Endothelial cell of umbilical vein (primary cell): ENCODE measurements around the gene RBMS1.

Source experiments
- CTCF ChIP-seq, 2 donors: IDR thresholded peaks; 1 replicate in 1 of 2; 2 replicates in 1 of 2; pipeline ENCODE4 v1.5.1; 2011; ENCODE audit warnings: low read length in 2 of 2, mild to moderate bottlenecking in 2 of 2, moderate library complexity in 2 of 2, control low read depth in 1 of 2, inconsistent platforms in 1 of 2, low read depth in 1 of 2; ENCODE audit not compliant: insufficient read depth in 1 of 2; ENCODE audit errors: extremely low read depth in 1 of 2
- EZH2 ChIP-seq: IDR thresholded peaks from 2 replicates; pipeline ENCODE4 v1.6.1; 2012; ENCODE audit warnings: borderline replicate concordance, low read depth, mild to moderate bottlenecking, moderate library complexity, low read length, inconsistent platforms; ENCODE audit not compliant: severe bottlenecking
- FOS ChIP-seq: IDR thresholded peaks from 2 replicates; pipeline ENCODE4 v1.6.1; 2011; ENCODE audit warnings: mild to moderate bottlenecking, low read length, moderate library complexity, borderline replicate concordance; ENCODE audit not compliant: insufficient read depth
- JUN ChIP-seq: IDR thresholded peaks from 2 replicates; pipeline ENCODE4 v1.6.1; 2011; ENCODE audit warnings: borderline replicate concordance, low read depth; ENCODE audit not compliant: insufficient read length, insufficient read depth
- MAX ChIP-seq: IDR thresholded peaks from 2 replicates; pipeline ENCODE4 v1.6.1; 2011; ENCODE audit not compliant: insufficient read depth, insufficient read length
- MYC ChIP-seq: IDR thresholded peaks from one replicate; pipeline ENCODE4 v1.6.1; 2011; ENCODE audit warnings: mild to moderate bottlenecking, low read depth, low read length
- POLR2A ChIP-seq: IDR thresholded peaks from 2 replicates; pipeline ENCODE4 v1.6.1; 2012; ENCODE audit warnings: low read depth, mild to moderate bottlenecking, control low read depth, low read length
- POLR2AphosphoS5 ChIP-seq: IDR thresholded peaks from 2 replicates; pipeline ENCODE4 v1.6.1; 2012; ENCODE audit warnings: low read depth, mild to moderate bottlenecking, control low read depth, low read length, moderate library complexity; ENCODE audit not compliant: insufficient read depth

GRCh38 chr2:160283675-160284074 is 209.9 kb downstream of the RBMS1 start:
- TF ChIP-seq CTCF (IDR thresholded peaks at IDR 0.05; ENCODE audit: extremely low read depth in 1 of 2, insufficient read depth in 1 of 2, low read depth in 1 of 2, low read length in 2 of 2) = no peak
- no peak for TF ChIP-seq MAX
- TF ChIP-seq JUN = no peak
- no peak for TF ChIP-seq EZH2
- no peak for TF ChIP-seq POLR2AphosphoS5
- no peak for TF ChIP-seq POLR2A
- TF ChIP-seq MYC = no peak
- TF ChIP-seq FOS = no peak
